HepG2 (cell line): Measurements from ENCODE around the gene CFAP54. TPM values are rescaled to one million over a fixed set of nuclear protein-coding genes. Genes with fewer than 3 reads are reported as not detected.

ENCODE experiments used
- ATAC-seq: fragments of 200-7000 bp; cut with Tn5 transposase; 3 replicates; pipeline ENCODE4 v1.9.1; 2020; ENCODE audit warnings: mild to moderate bottlenecking, moderate library complexity
- BruUV-seq: library from RNA; stranded (reverse); fragments of 400-500 nt; replicated peaks from 2 replicates; lab custom pipeline; 2021; lab: Mats Ljungman, UMichigan
- CTCF ChIA-PET: fragments of 300-600 bp; formaldehyde crosslinking; extraction: SDS; loops from one replicate; lab custom pipeline; 2021; ENCODE audit warnings: low total read pairs, inconsistent platforms, low intra/inter-chr PET ratio; lab: Yijun Ruan, JAX
- POLR2A ChIA-PET: fragments of 350-600 bp; sonication (Branson Sonifier 250); formaldehyde crosslinking; loops from one replicate; lab custom pipeline; 2020; ENCODE audit warnings: antibody characterized with exemption, inconsistent platforms; lab: Yijun Ruan, JAX
- DNase-seq: peaks from one replicate; pipeline ENCODE4 v3.0.0-alpha.2; 2015; ENCODE audit warnings: low spot score
- FAIRE-seq: peaks from 3 replicates; lab custom pipeline; 2011; peaks lifted over from hg19 to GRCh38; lab: Jason Lieb, UNC
- H2AFZ ChIP-seq: one replicate; pipeline ENCODE4 v1.6.1; 2011; ENCODE audit warnings: low read length, inconsistent platforms
- H3K27ac ChIP-seq: fragments of 300-600 bp; 3 replicates; pipeline ENCODE4 v1.8.0; 2011; ENCODE audit warnings: mixed run types, mild to moderate bottlenecking, mixed read lengths, low read length, inconsistent platforms; ENCODE audit not compliant: insufficient read depth; ENCODE audit errors: extremely low read length
- H3K27me3 ChIP-seq, 2 experiments: fragments of 200-600 bp in 1 of 2; 2 replicates in 1 of 2; 3 replicates in 1 of 2; pipeline versions ENCODE4 v1.6.0 to v1.8.0; 2011; ENCODE audit warnings: low read length in 2 of 2, mild to moderate bottlenecking in 2 of 2, moderate library complexity in 2 of 2, inconsistent platforms in 1 of 2; ENCODE audit not compliant: insufficient read depth in 2 of 2, control insufficient read depth in 1 of 2
- H3K36me3 ChIP-seq, 2 experiments: fragments of 200-600 bp in 1 of 2; replicated peaks in 1 of 2; 2 replicates in 1 of 2; 3 replicates in 1 of 2; pipeline versions ENCODE4 v1.5.1 to v1.8.0; 2011; ENCODE audit warnings: low read length in 2 of 2, inconsistent platforms in 1 of 2; ENCODE audit not compliant: insufficient read depth in 2 of 2, control insufficient read depth in 1 of 2
- H3K4me1 ChIP-seq: 2 replicates; pipeline ENCODE4 v1.5.1; 2012; ENCODE audit warnings: low read length, inconsistent platforms; ENCODE audit not compliant: insufficient read depth
- H3K4me2 ChIP-seq: 2 replicates; pipeline ENCODE4 v1.6.0; 2011; ENCODE audit warnings: low read depth, low read length, inconsistent platforms
- H3K4me3 ChIP-seq, 3 experiments: fragments of 200-600 bp in 1 of 3; sonication (generic), shearing (Covaris generic) in 1 of 3; replicated peaks in 1 of 3; 2 replicates each; pipeline ENCODE4 v1.5.1; 2011 to 2016; ENCODE audit warnings: low read length in 3 of 3, inconsistent platforms in 2 of 3, low read depth in 2 of 3, mild to moderate bottlenecking in 2 of 3, control low read depth in 1 of 3, mixed read lengths in 1 of 3; ENCODE audit not compliant: insufficient read depth in 1 of 3
- H3K79me2 ChIP-seq: one replicate; pipeline ENCODE4 v1.6.1; 2011; ENCODE audit warnings: low read length, inconsistent platforms; ENCODE audit not compliant: insufficient read depth
- H3K9ac ChIP-seq: 2 replicates; pipeline ENCODE4 v1.6.0; 2011; ENCODE audit warnings: mild to moderate bottlenecking, low read depth, low read length, inconsistent platforms; ENCODE audit not compliant: insufficient read depth
- H3K9me3 ChIP-seq: 2 replicates; pipeline ENCODE4 v1.5.1; 2012; ENCODE audit warnings: mild to moderate bottlenecking, low read length
- H4K20me1 ChIP-seq: 2 replicates; pipeline ENCODE4 v1.6.0; 2011; ENCODE audit warnings: inconsistent platforms, mild to moderate bottlenecking, low read length, moderate library complexity; ENCODE audit not compliant: insufficient read depth
- HOXA9 ChIP-seq: sonication (generic); formaldehyde crosslinking; IDR thresholded peaks from 2 replicates; pipeline ENCODE4 v1.8.1; 2022; ENCODE audit warnings: missing genetic modification reagents, mild to moderate bottlenecking, moderate library complexity, borderline replicate concordance
- ISX ChIP-seq: sonication (generic); formaldehyde crosslinking; conservative IDR thresholded peaks from 2 replicates; pipeline ENCODE4 v1.5.0; 2020; ENCODE audit warnings: missing genetic modification reagents
- MYNN ChIP-seq: sonication (generic); formaldehyde crosslinking; IDR thresholded peaks from 2 replicates; pipeline ENCODE4 v1.4.0; 2020; ENCODE audit warnings: mild to moderate bottlenecking, low read depth, missing genetic modification reagents
- NFE2L1 ChIP-seq: sonication (generic); formaldehyde crosslinking; IDR thresholded peaks from 2 replicates; pipeline ENCODE4 v1.4.0; 2020; ENCODE audit warnings: missing genetic modification reagents, mild to moderate bottlenecking, borderline replicate concordance
- PAF1 ChIP-seq: IDR thresholded peaks from 2 replicates; pipeline ENCODE4 v1.6.1; 2016; ENCODE audit warnings: missing genetic modification reagents, missing compliant biosample characterization
- ZBTB7A ChIP-seq: sonication (generic); formaldehyde crosslinking; IDR thresholded peaks from 2 replicates; pipeline ENCODE4 v1.8.0; 2022; ENCODE audit warnings: mild to moderate bottlenecking, missing genetic modification reagents
- ZFX ChIP-seq: sonication (generic); formaldehyde crosslinking; IDR thresholded peaks from 2 replicates; pipeline ENCODE4 v1.4.0; 2020; ENCODE audit warnings: mild to moderate bottlenecking, low read depth, missing genetic modification reagents, moderate library complexity
- ZNF552 ChIP-seq: sonication (generic); formaldehyde crosslinking; IDR thresholded peaks from 2 replicates; pipeline ENCODE4 v1.9.0; 2022; ENCODE audit warnings: missing genetic modification reagents, mild to moderate bottlenecking, borderline replicate concordance
- ZNF776 ChIP-seq: sonication (generic); formaldehyde crosslinking; IDR thresholded peaks from 2 replicates; pipeline ENCODE4 v1.4.0; 2020; ENCODE audit warnings: mild to moderate bottlenecking, missing genetic modification reagents
- WGBS: methylation state at CpG from one replicate; pipeline ENCODE4 v1.1.6; 2017; ENCODE audit warnings: low lambda C conversion rate; 5-methylcytosine and 5-hydroxymethylcytosine counted together
- in situ Hi-C: cut with HindIII; loops from 2 replicates; pipeline ENCODE4 v1.10.0; 2017; ENCODE audit warnings: low pct_unique_long_range_greater_than_20kb; ENCODE audit not compliant: extremely low pct_ligation_motif_present
- intact Hi-C: fragments of 100-400 bp; cut with micrococcal nuclease; formaldehyde crosslinking; loops from one replicate; pipeline ENCODE4 v1.10.0; 2022; ENCODE audit not compliant: unreplicated experiment
- polyA plus RNA-seq, 8 experiments: library from polyadenylated mRNA; depleted of rRNA in 3 of 8; stranded (reverse) in 7 of 8; unstranded in 1 of 8; fragments of >200 nt; fragmentation: Illumina TruSeq in 4 of 8; extraction: Trizol in 4 of 8; gene quantifications; 2 replicates each; pipeline versions ENCODE4 v1.2.1 to v1.2.3, GENCODE V29; 2011 to 2016; ENCODE audit warnings: low read depth in 4 of 8, missing spikeins in 1 of 8, mixed read lengths in 1 of 8; ENCODE audit not compliant: insufficient read depth in 1 of 8
- total RNA-seq, 5 experiments: library from RNA; depleted of rRNA; stranded (reverse); fragments of >200 nt; fragmentation: Illumina TruSeq; extraction: Trizol; gene quantifications; 2 replicates each; pipeline ENCODE4 v1.2.3, GENCODE V29; 2016; ENCODE audit warnings: low read depth in 1 of 5
- TF ChIP-seq, protein P1 (sequence below): sonication (generic); formaldehyde crosslinking; IDR thresholded peaks from 2 replicates; pipeline ENCODE4 v1.8.1; 2023; ENCODE audit warnings: mild to moderate bottlenecking, missing genetic modification reagents

The CFAP54 gene
- total and polyA plus RNA-seq, 2 of the 13 experiments (the other 11 are each of a cell fraction or from before 2014, with no cell fraction given): not detected

- Histone ChIP-seq H3K4me1 (no peaks in the 10 kb centered on the region), H3K4me3 (no peak overlapping the region), H3K36me3 (no peaks in the 10 kb centered on the region), H3K27ac (no peak overlapping the region), H3K27me3 (no peaks in the 10 kb centered on the region), H3K9me3 (no peaks in the 10 kb centered on the region), H2AFZ (no peak overlapping the region), H3K4me2 (no peak overlapping the region), H4K20me1 (no peaks in the 10 kb centered on the region), H3K9ac (no peak overlapping the region)
- 0% methylated on average over 2 of the region's 2 CpGs for WGBS
- BruUV-seq: no TSS peak
- POLR2A ChIA-PET: no interaction called here
- ATAC-seq (no peak), FAIRE-seq (no peak), DNase-seq (no peak)
- in situ Hi-C loops (no loop called here), intact Hi-C loops (no loop called here)
- TF ChIP-seq, protein P1, sequence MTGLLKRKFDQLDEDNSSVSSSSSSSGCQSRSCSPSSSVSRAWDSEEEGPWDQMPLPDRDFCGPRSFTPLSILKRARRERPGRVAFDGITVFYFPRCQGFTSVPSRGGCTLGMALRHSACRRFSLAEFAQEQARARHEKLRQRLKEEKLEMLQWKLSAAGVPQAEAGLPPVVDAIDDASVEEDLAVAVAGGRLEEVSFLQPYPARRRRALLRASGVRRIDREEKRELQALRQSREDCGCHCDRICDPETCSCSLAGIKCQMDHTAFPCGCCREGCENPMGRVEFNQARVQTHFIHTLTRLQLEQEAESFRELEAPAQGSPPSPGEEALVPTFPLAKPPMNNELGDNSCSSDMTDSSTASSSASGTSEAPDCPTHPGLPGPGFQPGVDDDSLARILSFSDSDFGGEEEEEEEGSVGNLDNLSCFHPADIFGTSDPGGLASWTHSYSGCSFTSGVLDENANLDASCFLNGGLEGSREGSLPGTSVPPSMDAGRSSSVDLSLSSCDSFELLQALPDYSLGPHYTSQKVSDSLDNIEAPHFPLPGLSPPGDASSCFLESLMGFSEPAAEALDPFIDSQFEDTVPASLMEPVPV (CRISPR knock-in tag): no peak
- TF ChIP-seq ZBTB7A (CRISPR knock-in tag): no peak
- no peak for TF ChIP-seq PAF1
- TF ChIP-seq ZNF776 (CRISPR knock-in tag): no peak
- no peak for TF ChIP-seq NFE2L1
- TF ChIP-seq ZFX (CRISPR knock-in tag): no peak
- TF ChIP-seq MYNN: no peak
- no peak for TF ChIP-seq ZNF552
- no peak for TF ChIP-seq ISX (CRISPR knock-in tag)
- TF ChIP-seq HOXA9: no peak
- TF ChIP-seq, all 625 proteins: peak for 0
- no peaks in the 10 kb centered on the region for H3K79me2 ChIP-seq
- CTCF ChIA-PET: no interaction called here
Measured at GRCh38 chr12:96882862-96883261, 393.5 kb downstream of the CFAP54 start.
